HG02840 (cell line): ENCODE results near the gene DHX40.
A peak's percentile ranks its signal among the peaks of the same experiment; 100 is the strongest.
"Not testable (repeated sequence)": the region's sequence is repeated elsewhere in the genome, so short reads cannot be mapped to it uniquely, and the experiment has no call there.

Source experiments
- ATAC-seq: cut with Tn5 transposase; IDR thresholded peaks from one replicate; pipeline ENCODE4 v1.9.1; 2021; ENCODE audit warnings: mild to moderate bottlenecking, moderate library complexity, moderate number of reproducible peaks; ENCODE audit not compliant: unreplicated experiment, low FRiP score

DHX40 gene

DNA sequence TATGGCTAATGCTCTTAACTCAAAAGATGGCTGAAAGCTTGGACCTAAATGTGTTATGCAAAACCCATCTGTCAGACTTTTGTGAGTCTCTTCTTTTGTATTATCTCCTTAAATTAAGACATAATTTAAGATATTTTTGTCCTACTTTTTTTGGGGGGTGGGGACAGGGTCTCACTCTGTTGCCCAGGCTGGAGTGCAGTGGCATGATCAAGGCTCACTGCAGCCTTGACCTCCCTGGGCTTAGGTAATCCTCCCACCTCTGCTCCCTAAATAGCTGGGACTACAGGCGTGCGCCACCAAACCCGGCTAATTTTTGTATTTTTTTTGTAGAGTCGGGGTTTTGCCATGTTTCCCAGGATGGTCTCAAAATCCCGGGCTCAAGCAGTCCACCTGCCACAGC, 61.3 kb downstream of the DHX40 start:
- no peak for ATAC-seq

DNA sequence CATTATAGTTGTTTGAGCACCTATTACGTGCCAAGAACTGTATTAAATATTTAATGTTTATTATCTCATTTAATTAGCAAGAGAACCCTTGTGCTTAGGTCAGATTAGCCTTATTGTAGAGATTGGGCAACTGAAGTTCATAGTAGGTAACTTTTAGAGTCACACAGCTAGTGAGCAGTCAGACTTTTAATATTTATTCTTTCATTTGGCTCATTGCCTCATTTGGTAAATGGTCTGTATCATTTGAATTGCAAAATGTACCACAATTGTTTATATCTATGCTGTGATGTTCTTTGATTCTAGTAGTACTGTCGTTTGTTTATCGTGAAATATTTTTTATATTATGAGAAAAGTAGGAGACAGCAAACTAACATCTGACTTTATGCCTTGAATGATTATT, 61.9 kb downstream of the DHX40 start:
- ATAC-seq: no peak

DNA sequence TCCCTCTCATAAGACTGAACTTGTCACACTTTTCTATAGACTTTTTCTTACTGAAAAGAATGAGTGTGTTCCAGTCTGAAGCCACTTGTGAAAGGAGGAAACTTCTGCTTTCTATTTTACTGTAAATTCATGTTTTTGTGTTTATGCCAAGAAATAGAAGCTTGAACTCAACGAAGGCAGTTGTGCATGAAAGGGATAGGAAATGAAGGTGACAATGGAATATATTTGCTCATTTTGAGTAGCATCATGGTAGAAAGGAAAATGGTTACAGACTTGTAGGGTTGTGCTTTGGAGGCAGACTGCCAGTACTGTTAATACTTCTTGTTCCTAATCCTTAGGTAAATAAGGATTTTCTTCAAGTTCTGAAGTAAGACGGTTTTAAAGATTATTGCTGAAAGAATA, 62.4 kb downstream of the DHX40 start:
- no peak for ATAC-seq

DNA sequence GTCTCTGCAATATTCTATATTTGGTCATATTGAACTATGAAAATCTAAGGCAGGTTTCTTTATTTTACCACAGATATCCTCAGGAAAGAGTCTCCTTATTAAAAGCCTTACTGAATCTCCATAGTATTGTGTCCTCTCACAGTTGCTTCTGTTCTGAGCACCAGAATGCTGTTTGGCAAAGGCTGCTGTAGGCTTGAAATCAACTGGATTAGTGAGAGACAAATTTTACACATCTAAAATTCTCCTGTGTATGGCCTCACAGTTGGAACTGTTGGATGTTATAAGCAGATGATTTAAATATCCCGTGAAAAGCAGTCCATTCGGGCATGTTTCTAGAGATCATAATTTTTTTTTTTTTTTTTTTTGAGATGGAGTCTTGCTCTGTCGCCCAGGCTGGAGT, 63.8 kb downstream of the DHX40 start:
- ATAC-seq: no peak

DNA sequence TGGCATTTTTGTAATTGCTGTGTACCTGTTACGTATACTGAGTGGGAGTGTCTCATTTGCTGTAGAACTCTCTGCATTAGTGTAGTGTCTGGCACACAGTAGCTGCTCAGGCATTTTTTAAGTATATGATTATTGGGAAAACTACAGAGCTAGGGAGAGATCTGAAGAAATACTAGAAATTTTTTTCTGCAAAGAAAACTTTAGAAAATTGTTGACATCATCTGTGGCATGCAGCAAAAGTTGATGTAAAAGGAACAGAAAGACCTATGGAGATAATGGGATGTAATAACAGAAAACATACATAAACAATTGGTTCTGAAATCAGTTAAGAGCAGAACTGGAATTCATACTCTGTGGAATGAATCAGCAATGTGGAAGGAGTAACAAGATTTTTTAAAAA, 65.9 kb downstream of the DHX40 start:
- no peak for ATAC-seq

DNA sequence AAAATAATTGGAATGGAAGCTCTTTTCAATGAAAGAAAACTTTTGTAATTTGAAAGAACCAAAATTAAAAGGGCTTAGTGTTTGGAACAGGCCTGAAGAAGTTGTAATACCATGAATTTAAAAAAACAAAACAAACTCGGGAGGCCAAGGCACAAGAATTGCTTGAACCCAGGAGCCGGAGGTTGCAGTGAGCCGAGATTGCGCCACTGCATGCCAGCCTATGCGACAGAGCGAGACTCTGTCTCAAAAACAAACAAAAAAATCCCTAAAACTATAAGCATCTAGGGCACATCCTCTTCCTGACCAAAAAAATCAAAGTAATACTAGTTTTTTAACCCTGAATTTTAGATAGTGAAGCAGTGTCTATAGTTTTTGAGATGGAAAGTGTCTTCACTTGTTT, 67.0 kb downstream of the DHX40 start:
- ATAC-seq: no peak

DNA sequence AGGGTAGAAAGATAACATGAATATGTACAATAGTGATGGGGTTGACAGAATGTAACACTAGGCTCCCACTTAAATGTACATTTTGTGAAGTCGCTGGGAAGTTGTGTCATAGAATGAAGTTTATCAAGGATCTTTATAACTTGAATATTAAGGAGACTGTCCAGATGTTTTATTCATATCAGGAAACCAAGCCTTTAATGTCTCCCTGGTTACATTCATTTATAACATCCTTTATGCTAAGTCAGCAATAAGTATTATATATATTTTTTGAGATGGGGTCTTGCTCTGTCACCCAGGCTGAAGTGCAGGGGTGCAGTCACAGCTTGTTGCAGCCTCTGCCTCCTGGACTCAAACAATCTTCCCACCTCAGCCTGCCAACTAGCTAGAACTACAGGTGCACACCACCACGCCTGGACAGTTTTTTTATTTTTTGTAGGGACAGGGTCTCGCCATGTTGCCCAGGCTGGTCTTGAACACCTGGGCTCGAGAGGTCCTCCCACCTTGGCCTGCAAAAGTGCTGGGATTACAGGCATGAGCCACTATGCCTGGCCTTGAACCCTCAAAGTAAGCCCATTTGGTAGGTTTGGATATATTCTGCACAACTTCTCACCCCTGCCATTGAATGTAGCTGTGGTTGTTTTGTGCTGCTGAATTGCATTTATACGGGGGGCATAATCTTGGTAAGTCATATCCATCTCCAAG, 68.4 kb downstream of the DHX40 start:
- ATAC-seq: no peak

DNA sequence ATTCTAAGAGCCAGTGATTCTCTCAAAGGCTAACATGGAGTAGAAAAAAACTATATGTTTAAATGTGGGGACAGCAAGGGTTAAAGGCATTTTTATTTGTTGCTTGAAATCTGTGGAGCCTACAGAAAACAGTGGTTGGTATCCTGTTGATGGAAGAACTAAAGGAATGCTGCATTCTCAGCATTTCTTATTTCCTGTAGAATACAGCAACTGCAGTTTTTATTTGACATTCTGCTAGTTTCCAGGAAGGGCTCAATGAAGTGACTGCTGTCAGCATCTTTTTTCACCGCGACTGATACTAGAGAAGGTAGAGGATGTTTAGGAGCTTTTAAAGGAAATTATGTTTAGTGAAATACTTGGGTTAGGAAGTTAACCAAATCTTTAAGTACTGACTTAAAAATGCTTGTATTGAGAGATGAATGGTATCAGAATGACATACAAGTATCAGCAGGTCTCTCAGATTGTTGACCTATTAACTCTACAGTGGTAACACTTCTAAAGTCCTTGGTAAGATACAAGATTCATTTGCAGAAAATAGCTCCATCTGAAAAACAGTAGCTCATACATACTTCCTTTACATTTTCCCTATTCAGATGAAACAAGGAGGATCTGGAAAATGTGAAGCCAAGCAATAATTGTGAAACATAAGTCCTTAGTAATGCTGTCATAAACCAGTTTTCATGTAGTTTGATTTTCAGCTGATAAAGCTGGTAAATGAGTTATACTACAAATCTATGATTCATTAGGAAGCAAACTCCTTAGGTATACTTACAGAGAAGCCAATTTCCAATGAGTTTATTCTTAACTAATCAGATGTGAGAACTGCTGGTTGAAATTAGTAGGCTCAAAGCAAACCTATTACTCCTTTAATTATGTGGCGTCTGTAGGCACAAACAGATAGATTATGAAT, 69.5 kb downstream of the DHX40 start:
- no peak for ATAC-seq

DNA sequence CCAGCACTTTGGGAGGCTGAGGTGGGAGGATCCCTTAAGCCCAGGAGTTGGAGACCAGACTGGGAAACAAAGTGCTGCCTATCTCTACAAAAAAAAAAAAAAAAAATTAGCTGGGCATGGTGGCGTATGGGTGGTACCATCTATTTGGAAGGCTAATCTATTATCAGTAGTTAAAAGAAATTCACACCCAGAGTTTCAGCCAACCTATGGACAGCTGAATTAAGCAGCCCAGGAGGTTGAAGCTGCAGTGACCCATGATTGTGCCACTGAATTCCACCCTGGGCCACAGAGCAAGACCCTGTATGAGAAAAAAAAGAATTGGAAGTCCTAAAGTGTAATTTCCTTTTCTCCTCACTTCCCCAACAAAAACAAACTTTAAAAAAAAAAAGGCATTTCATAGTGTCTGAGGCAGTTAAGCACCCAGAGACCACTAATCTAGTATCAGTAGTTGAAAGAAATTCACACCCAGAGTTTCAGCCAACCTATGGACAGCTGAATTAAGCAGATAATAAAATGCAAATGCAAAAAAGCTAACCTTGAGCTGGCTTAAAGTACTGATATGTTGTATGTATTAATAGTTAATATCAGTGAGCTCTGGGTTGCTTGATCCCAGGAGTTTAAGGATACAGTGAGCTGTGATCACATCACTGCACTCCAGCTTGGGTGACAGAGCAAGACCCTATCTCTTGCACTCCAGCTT, 72.4 kb downstream of the DHX40 start:
- no peak for ATAC-seq

DNA sequence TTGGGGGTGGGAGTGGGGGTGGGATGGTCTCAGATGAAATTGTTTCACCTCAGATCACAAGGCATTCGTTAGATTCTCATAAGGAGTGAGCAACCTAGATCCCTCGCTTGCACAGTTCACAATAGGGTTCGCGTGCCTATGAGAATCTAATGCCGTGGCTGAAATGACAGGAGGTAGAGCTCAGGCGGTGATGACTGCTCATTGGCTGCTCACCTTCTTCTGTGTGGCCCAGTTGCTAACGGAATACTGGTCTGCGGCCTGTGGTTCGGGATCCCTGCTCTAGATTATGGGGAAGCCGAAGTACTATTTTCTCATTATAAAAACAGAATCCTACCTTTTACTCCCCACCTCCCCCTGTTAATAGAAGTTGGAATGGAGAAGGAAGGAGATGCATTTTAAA, 73.1 kb downstream of the DHX40 start:
- ATAC-seq: no peak

DNA sequence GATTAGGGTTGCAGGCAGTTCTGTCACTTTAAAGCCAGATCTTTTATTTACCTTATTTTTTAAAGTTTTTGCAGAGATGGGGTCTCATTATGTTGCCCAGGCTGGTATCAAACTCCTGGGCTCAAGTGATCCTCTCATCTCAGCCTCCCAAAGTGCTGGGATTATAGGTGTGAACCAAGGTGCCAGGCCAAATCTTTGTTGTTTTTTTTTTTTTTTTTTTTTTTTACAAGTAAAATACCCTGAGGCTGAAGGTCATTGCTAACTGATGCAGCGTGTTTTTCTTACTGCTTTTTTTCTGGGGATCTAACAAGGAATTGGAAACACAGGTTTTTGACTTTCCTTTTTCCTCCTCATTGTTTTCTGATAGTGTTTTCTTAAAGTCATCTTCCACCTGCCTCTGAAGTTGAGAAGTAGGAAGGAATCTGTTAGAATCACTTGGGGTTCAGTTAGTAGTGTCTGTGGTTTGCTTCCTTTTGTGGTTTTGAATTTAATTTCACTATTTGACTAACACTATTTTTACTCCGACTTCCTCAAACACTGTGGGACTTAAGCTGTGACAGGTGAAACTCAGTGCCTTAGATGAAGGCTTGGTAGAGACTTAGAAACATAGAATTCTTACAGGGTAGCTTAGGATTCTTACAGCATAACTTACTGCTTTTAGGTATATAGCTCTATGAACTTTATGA, 76.5 kb downstream of the DHX40 start:
- ATAC-seq: peak; percentile 89

DNA sequence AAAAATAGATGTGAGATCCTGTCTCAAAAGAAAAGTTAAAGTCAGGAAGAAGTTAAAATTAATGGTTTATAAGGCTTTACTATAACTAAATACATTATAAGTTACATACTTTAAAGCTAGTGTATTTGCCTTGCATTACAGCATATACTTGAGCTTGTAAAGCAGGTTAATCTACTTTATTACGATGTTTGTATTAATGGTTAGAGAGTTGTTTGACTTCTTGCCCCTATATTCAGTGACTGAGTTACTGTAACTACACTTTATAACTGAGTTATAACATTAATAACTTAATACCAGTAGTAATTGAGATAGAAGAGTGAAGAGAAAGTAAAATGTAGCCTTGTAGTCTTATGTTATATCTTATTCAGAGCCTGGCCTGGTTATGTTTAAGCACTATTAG, 77.2 kb downstream of the DHX40 start:
- no peak for ATAC-seq

DNA sequence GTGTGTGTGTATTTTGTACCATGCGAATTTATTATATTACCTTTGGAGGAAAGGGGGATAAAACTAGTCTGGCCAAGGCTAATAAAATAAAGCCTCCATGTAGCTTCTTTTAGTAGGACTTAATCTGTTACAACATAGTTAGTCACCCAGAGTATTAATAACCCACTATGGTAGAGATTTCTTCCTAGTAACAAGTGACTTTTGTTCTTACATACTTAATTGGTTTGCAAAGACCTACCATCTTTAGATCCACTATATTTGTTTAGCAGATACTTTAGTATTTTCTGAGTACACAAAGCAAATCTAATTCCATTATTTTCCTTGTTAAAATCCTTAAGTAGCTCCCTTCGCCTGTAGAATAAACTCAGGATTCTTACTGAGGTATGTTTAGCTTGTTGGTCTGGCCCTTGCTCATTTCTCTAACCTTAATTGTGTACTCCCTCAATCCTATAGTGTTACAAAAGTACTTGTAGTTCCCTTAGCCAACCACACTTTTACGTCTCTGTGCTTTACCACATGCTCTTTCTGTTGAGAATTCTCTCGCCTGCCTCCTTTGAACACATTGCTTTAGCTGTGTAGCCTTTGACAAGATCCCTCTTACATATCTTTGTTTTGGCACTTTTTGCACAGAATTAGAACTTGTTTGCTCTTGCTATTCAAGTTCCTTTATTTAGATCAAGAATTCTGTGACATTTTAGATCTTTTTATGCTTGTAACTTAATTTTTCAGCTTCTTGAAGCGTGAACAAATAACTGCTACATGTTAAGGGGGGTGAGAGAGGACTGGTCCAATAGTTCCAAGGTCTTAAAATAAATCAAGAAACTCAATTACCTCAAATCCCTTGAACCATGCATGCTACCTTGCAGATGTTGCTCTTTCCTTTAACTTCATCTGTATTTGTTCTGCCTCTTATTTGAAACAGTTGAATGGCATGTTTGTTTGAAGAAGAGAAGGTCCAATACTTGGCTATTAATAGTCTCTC, 78.0 kb downstream of the DHX40 start:
- no peak for ATAC-seq

DNA sequence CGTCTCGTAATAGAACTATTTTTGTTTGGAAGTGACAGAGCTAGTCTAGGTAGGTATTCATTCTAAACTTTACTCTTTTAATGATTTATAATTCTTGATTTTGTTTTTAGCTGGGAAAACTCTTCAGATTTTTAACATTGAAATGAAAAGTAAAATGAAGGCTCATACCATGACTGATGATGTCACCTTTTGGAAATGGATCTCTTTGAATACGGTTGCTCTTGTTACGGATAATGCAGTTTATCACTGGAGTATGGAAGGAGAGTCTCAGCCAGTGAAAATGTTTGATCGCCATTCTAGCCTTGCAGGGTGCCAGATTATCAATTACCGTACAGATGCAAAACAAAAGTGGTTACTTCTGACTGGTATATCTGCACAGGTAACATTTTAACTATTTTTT, 81.9 kb downstream of the DHX40 start:
- no peak for ATAC-seq

DNA sequence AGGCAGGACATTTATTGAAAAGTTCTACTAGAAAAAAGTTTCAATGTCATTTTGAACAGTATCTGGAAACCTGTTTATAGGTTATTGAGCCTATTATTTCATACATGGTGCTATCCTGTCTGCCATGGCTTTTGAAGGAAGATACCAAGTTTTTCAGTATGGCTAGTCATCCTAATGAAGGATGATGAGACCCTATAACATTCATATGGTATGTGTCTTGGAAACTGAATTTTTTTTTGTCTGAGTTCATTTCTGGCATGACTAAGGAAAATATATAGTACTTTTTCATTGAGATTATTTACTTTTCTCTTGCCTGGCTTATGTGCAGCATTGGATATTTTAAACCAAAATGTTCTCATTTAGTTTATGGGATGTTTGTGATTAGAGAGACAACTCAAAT, 84.5 kb downstream of the DHX40 start:
- ATAC-seq: no peak

DNA sequence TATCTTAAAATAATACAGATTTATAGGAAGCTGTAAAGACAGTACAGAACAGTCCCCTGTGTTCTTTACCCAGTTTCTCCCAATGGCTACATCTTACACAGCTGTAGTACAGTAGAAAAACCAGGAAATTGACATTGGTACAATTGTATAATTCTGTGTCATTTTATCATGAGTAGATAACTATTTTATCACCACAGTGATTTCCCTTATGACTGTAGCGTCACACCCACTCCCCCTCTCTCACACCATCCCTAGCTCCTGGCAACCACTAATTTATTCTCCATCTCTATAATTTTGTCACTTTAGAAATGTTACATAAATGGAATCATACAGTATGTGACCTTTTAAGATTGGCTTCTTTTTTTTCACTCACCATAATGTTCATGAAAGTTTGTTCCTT, 85.2 kb downstream of the DHX40 start:
- no peak for ATAC-seq

DNA sequence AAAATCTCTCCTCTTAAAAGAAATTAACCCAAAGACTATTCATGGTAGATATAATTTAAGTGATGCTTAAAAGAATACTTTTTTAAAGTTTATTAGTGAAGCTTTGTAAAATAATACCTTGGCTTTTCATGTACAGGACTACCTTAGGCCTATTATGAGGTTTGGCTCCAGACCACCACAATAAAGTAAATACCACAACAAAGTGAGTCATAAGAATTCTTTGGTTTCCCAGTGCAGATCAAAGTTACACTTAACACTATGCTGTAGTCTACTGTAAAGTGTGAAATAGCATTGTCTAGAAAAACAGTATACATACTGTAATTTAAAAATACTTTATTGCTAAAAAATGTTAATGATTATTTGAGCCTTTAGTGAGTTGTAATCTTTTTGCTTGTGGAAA, 85.9 kb downstream of the DHX40 start:
- ATAC-seq: no peak

DNA sequence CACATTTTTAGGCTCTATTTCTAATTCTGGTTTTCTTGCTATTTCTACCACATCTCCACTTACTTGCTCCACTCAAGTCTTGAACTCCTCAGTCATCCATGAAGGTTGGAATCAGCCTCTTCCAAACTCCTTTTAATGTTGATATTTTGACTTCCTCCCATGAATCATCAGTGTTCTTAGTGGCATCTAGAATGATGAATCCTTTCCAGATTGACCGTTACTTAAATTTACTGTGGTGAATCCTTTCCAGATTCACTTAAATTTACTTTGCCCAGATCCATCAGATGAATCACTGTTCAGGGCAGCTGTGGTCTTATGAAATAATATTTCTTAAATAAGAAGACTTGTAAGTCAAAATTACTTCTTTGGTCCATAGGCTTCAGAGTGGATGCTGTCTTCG, 86.7 kb downstream of the DHX40 start:
- ATAC-seq: no peak

DNA sequence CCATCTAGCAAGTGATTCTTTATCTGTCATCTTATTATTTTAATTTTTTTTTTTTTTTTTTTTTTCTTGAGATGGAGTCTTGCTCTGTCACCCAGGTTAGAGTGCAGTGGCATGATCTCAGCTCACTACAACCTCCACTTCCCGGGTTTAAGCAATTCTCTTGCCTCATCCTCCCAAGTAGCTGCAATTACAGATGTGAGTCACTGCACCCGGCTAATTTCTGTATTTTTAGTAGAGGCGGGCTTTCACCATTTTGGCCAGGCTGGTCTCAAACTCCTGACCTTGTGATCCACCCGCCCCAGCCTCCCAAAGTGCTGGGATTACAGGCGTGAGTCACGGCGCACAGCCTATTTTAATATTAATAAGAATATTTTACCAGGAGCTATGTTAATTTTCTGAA, 91.2 kb downstream of the DHX40 start:
- ATAC-seq: not testable (repeated sequence)
